Stimulated activated CD8-positive, alpha-beta memory T cell treated with anti-CD3 and anti-CD28 coated beads, Interleukin-4, amount 100 ng/mL, for 48 hours (primary cell): Measurements from ENCODE around the gene PRSS56.

Experiments used
- DNase-seq: peaks from one replicate; pipeline ENCODE4 v3.0.0-alpha.2; 2020

The PRSS56 gene

DNA sequence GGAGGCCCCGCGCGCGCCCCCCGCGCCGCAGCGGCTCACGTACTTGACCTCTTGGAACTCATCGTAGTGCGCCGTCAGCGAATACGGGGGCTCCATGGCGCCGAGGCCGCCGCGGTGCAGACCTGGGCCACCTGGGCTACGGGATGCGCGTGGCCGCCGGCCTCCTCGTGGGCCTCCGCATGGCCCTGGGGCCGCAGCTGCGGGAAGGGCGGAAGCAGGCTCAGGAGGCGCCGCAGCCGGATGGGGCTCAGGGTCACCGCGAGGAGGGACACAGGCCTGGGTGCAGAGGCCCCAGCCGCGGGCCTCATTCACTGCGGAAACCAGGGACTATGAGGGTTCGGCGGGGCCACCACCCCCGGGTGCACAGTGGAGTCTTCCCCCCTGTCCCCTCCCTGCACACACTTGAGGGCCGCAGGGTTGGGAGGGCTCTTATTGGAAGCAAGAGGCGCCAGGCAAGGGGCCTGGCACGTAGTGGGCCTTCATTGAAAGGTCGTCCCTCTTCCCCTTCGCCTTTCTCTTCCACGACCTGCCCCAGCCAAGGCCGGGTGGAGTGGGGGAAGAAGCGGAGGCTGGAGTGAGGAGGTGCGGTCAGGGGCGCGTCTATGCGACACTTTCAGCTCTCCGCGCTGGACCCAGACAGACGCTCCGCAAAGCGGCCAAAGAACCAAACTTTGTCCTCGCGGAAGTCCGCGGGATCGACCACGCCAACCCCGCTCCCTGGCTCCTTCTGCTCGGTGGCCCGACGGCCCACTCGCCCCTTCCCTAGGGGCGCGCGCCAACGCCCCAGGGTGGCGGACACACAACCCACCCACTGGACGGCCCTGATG, 33.4 kb upstream of the PRSS56 start:
- no peak for DNase-seq

DNA sequence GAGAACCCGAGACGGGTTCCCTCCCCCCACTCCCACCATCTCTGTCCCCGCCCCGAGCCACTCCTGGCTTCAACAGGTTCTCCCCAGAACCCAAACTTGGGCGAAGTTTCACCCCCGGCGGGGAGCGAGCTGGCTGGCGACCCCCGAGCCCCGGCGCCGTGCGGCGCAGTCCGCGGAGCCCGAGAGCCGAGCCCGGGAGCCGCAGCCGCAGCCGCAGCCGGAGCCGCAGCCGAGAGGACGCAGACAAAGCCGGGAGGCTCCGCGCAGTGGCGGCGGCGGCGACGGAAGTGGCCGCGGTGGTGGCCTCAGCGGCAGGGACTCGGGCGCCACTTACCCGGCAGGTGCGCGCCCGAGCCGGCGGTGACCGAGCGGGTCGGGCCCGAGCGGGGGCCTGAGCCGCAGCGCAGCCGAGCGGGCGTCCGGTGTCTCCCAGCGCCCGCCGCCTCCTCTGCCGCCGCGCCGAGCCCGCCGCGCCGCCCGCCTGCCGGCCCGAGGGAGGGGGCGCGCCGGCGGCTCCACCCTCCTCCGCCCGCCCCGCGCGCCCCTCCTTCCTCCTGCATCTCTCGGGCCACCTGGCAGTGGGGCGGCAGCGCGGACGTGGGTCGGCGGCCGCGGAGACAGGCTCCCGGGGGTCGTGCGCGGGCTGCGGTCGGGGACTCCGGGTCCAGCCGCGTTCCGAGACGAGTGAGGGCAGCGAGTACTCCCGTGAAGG, 32.6 kb upstream of the PRSS56 start, which contains the start of gene ECEL1:
ECEL1 (minus strand) TSS at position 450 of the 712 bp plus-strand sequence. CDS start 1,181 bp downstream, outside the sequence.
- no peak for DNase-seq

DNA sequence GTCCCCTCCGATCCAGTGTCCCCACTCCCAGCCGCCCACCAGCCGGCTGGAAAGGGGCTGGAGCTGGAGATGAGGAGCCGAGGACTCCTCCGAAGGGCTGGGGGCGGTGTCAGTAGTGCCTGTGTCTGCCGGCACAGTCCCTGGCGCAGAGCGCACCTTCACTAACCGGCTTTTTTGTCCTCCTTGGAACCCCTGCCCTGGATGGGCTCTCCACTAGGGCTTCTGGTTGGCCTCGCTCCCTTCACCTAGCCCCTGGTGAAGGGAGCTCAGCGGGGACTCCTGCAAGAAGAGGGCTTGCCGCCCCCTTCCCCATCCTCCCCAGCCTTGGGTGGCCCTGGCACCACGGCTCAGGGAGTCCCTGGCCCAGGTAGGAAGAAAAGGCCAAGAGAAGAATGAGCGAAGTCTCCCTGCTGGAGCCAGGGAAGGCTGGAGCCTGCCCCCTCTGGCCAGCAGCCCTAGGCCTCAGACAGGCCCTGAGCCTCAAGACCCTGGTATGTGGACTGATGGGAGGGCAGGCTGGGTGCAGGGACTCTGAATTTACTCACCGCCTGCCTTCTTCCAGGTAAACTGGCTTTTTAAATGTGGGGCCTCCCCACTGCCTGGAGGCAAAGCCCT, 32.0 kb upstream of the PRSS56 start:
- no peak for DNase-seq

DNA sequence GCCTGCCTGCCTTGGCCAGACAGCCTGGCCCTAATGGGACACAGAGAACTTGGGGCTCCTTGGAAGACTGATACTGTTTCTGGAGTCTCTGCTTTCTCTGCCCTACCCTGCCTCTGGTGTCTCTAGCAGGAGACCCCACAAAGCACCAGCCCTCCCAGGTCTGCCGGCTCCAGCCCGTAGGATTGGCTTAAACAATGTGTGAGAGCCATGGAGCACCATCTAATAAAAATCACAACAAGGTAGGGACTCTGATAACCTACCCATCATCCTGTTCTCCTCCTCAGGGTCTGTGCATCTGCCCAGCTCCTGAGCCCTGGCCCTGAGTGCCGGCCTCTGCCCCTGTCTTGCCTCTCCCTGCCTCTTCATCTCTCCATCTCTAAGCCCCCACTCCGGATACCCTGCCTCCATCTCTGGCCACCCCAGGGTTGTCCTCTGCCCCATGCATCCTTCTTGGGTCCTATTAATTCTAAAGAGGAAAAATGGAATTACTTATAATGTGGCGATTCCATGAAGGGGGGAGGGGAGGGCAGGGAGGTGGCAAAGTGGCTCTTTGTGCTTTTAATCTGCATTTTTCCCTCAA, 31.4 kb upstream of the PRSS56 start:
- DNase-seq: no peak

DNA sequence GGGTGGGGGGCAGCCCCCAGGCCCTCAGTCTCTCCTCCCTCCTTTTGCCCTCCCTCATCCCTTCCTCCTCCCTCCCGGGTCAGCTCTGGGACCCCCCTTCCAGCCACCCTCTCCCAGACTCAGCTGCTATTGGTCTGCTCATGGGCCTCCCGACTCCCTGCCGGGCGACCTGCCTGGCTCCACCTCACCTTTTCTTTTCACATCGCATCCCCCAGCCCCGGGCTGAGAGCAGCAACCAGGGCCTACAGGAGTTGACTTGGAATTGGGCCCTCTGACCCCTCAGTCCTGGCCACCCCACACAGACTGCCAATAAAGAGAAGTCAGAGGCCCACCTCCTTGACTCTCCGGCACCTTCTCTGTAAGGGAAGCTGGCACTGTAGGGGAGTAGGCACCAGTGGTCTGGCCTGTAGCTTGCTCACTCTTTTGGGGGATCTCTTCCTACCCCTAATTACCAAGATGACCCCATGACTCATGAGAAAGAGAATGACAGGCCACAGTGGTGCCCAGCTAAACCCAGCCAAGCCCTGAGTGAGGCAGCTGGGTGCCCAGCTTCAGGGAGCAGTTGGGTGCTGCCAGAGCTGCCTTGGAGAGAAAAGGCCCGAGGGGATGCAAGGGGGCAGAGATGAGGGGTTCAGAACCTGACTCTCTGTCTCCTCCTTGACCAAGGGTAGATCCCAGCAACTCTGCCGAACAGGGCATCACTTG, 30.5 kb upstream of the PRSS56 start:
- no peak for DNase-seq

DNA sequence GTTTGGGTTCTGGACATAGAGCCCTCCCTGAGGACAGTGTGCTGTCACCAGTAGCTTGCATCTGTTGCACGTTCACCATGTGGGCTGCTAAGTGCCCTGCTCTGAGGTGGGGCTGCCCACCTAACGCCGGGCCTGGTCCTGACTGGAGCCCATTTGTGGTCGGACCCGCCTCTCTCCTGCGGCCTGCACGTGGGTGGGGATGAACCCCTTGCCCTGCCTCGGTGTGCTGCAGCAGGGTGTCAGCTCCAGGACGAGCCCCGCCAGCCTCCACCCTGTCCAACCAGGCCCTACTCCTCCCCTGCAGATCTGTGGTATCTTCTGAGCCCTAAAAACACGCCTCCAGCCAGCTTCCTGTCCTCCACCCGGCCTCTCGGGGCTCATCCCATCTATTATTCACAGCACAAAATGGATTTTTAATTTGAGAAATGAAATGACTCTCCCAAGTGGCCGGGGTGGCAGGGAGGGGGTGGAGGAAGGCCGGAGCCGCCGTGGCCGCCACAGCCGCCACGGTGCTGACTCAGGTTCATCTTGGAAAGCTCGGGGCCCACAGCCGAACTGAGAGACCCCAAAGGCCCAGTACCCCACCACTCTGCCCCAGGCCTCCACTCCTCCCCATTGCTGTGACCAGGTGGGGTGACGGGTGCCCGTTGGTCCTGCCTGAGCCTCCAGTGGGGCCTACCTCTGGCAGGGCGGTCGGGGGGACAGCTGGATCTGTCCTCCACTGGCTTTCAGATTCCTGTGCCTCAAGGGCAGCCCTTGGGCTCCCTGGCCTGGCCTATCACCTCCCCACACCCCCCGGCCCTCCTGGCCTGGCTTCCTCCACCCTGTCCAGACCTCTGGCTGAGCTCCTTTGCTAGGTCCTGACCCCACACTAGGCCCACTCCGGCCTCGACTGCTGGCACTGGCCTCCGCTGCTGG, 29.7 kb upstream of the PRSS56 start:
- no peak for DNase-seq

DNA sequence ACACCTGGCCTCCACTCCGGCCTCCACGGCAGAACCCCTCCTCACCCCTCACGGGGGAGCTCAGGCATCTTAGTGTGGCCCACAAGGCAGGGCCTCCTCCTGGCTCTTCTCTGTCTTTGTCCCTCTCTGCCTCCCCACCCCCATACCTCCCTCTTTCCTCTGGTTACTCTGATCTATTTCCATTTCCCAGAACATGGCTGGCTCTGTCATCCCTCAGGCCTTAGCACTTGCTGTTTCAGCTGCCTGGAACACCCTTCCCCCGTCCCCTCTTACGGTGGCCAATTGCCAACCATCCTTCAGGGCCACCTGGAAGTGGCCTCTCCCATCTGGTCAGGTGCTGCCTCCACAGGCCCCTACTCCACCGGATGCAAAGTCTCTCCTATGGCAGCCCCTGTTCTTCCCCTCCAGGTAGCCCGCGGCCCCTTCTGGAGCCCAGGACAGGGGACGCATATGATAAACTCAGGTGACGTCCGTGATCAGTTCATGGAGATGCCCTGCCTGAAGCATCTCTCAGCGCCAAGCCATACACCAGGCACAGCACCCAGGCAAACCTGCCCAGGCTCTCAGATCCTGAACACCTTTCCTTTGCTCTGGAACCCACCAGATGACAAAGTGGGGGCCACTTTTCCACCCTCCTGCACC, 28.9 kb upstream of the PRSS56 start:
- DNase-seq: no peak

DNA sequence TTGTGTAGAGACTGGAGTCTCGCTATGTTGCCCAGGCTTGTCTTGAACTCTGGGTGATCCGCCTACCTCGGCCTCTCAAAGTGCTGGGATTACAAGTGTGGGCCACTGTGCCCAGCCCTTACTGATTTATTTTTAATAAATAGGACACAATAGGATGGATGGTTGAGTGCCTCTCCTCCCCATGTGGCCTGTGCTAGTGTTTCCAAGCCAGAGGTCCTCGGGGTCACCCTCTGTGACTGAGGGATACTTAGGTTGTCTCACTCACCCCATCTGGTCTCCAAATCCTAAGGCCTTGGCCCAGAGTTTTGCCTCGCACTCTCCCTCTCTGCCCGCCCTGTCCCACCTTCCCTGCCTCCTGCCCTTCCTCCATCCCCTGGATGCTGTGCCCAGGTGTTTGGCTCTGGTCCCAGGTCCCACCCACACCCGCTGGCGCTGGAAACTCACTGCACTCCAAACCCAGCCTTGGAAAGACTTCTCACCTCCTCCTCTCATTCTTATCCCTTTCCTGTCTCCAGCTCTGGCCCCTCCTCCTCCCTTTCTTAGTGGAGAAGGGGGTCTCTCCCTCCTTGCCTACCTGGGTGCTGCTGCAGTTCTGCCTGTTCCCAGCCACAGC, 27.8 kb upstream of the PRSS56 start:
- DNase-seq: no peak

DNA sequence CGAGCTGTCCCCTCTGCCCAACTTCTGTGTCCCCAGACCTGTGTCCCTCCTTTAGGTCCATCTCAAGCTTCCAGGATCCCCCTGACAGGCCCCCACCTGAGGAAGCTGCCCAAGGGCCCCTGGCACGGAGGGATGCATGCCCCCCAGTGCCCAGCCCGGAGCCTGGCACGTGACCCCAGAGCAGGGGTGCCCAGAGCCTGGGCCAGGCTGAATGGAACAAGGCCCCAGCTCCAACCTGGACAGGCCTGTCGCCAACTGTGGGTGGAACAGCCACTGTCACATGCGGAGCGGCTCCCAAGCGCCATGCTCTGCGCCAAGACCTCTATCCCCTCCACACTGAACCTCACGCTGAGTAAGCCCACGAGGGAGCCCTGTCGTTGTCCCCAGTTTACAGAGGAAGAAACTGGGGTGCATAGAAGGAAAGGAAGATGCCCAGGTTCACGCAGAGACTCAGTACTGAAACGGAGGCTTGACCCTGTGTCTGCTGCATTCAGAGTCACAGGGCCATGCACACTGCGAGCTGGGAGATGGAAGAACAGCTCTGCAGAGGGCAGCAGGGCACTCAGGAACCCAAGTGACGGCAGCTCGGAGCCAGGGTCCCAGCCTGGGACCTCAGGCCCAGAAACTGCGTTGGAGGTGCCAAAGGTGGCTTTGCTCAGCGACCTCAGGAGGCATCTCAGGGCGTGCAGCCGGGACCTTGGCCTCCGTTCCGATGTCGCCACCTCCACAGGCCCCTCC, 27.1 kb upstream of the PRSS56 start:
- DNase-seq: no peak

DNA sequence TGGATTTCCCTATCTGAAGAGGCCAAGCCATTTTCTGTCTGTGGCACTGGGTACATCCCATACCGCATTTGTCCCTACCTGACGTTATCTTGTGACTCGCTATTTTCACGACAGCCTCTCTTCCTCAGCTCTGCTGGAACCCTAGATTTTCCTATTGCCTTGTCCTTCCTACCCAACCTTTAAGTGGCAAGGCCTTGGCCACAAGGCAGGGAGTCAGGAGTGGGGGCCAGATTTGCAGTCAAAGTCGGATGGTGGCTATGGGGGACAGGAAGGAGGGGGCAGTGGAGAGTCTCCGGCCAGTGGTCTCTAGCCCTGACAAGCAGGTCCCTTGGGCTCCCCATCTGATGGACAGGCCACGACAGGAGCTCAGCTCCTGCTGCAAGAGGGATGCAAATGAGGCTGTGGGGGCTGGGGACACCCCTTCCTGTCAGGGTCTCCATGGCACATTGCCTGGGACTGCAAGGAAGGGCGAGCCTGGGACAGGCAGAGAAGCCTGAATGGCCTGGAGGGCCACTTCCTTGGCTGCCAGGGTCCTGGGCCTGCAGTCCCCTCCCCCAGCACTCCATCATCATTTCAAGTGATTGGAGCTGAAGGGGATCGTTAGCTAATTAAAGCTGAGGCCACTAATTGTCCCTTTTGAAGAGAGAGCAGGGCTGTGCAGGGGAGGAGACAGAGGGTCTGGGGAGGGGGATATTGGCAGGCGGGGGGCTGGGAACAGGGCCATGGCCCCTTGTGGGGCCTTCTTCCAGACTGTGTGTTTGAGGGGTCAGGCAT, 26.3 kb upstream of the PRSS56 start:
- no peak for DNase-seq

DNA sequence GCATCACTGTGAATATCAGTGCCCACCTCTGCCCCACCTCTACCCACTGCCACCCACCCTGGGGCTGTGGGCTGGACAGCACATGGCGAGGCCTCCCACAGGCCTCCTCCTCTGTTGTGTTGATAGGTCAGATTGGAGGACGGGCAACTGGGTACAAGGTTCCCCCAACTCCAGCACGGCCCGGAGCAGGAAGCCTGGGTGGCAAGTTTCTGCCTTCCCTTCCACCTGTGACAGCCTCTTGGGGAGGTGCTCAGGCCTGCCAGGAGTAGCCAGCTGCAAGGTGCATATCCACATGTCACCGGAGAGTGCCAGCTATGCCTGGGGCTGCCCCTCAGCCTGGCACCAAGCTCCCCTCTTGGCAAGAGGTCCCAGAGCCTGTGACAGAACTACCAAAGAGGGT, 25.6 kb upstream of the PRSS56 start:
- DNase-seq: no peak

DNA sequence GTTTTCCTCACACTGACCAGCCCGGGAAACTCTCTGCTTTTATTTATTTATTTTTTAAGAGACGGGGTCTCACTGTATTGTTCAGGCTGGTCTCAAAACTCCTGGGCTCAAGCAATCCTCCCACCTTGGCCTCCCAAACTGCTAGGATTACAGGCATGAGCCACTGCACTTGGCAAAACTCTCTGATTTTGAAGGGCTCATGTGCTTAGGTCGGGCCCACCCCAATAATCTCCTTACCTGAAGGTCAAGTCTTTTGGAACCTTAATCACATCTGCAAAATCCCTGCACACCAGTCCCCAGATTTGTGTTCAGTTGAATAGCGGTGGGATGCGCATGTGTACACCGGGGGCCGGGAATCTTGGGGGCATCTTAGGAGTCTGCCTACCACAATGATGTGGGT, 24.9 kb upstream of the PRSS56 start:
- no peak for DNase-seq

DNA sequence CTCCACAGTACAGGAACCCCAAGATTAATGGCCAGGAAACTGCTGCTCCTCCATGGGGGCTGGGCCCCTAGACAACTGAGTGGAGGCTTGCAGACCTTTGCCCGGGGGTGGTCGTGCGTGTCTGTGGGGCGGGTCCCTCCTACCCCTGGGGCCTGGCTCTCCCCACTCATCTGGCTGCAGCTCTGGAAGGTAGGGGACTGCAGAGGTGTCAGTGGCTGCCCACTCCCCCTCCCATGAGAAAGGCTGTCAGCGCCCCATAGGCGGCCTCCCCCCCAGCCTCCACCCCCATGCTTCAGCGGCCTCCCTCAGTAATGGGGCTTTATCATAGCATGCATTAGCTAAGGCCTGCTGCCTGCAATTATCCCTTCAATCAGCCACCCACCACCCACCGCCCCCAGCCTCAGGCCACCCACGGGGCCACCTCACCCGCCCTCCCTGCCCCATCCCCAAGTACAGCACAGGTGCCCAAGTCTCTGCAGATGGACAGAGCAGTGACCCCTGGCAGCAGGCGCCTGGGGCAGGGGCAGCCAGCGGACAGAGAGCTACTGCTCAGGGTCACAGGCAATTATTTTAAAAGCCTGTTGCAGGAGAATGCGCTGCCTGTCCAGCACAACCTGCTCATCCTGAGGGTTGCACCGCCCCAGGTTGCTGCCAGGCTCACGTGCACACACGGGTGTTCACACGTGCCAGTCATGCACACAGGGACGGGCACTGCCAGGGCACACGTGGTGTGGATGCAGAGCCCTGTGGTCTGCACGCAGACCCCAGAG, 23.5 kb upstream of the PRSS56 start:
- no peak for DNase-seq

DNA sequence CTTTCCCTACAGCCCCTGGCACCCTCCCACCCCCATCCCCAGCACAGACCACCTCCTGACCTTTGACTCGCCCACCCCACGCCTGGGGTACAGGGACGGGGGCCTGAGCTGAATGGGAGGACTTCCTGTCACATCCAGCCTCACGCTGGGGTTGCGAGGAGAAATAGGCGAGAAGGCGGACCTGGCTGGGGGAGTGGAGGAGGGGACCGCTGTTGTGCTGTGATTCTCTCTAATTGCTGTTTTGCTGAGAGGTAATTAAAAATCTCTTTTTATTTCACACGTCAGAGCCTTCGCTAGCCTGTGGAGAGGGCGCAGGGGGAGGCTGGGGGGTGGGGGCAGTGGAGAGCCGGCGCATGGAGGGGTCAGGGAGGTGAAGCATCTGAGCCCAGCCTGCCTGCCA, 22.8 kb upstream of the PRSS56 start:
- DNase-seq: no peak

DNA sequence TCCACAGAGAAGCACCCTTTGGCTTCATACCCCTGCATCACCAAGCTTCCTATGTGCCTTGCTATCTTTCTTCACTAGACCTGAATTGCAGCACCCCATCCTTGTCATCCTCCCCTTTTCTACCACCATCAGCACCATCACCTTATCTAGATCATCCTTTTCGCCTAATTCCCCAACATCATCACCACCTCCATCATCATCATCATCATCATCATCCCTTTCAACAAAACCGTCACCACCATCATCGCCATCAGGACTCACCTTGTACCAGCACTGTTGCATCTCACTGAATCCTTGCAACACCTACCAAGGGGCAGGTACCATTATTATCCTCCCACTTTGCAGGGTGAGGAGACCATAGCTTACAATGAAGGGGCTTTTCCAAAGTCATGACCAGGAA, 21.7 kb upstream of the PRSS56 start:
- no peak for DNase-seq

DNA sequence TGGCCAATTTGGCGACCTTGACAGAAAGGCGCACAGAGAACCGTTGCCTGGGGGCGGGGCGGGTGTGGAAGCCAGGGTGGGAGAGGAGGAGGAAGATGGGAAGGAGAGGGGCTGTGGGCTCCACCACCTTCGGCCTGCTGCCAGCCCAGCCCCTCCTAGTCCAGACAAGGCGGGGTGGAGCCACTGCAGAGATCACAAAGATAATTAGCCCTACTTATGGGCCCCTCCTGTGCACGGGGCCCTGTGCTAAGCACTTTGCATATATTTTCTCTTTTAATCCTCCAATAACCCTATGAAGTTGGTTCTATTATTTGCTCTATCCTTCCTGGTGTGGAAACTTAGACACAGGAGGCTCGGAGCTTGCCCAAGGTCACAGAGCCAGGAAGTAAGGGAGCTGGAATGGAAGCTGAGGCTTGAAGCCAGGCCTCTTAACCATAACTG, 18.8 kb upstream of the PRSS56 start:
- no peak for DNase-seq

DNA sequence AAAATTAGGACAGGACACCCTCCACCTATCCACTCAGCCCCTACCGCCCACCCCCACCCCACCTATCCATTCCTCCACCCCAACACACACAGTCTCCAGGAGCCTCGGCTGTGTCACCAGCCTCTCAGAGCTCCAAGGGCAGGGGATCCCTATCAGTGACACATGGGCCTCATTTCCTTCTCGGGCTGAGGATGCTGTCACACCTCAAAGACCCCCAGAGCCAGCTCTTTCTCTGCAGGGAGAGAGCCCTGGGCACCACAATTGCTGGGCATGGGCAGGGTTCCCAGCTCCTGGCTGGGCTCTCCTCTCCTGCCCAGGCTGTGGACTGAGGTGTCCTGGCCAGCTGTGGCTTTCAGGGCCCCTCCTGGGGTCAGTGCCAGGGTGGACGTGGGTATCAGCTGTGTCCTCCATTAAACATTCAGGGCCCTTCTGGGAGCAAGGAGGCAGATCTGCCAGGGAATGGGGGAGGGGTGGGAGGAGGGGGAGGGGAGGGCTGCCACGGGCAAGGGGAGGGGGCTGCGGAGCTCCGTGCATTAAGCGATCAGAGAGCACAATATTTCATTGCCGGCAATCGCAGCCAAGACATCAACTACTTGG, 18.3 kb upstream of the PRSS56 start:
- DNase-seq: no peak

DNA sequence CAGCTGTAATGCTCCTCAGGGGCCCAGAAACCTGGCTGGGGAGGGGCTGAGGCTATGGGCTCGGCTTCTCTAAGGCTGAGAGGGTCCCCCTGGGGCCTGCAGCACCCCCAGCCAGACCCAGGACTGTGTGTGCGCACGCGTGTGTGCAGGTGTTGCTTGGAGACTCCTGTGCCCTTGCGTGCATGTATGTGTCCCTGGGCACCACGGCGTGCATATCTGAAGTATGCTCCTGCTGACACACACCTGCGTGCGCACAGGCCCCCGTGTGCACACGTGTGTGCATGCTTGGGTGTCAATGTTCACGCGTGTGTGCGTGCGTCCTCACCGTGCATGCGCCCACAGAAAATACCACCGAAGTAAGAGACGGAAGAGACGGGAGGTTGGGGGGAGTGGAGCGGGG, 17.7 kb upstream of the PRSS56 start:
- DNase-seq: no peak
